Parathyroid adenoma (tissue), 2 donors: Measurements from ENCODE around the gene ADH1B.
"Not testable (repeated sequence)": the region's sequence is repeated elsewhere in the genome, so short reads cannot be mapped to it uniquely, and the experiment has no call there.

ENCODE experiments used
- H2AFZ ChIP-seq: fragments of 300-600 bp; sonication (generic); one replicate; pipeline ENCODE4 v1.7.0; 2017; ENCODE audit warnings: antibody characterized with exemption, mild to moderate bottlenecking
- H3K27ac ChIP-seq: fragments of 300-600 bp; sonication (generic); one replicate; pipeline ENCODE4 v1.7.0; 2017
- H3K27me3 ChIP-seq: fragments of 300-600 bp; sonication (generic); one replicate; pipeline ENCODE4 v1.7.0; 2017; ENCODE audit warnings: low read length; ENCODE audit not compliant: control insufficient read depth, insufficient read depth
- H3K36me3 ChIP-seq: fragments of 300-600 bp; sonication (generic); one replicate; pipeline ENCODE4 v1.7.0; 2017; ENCODE audit warnings: low read length; ENCODE audit not compliant: control insufficient read depth, insufficient read depth
- H3K4me1 ChIP-seq: fragments of 300-600 bp; sonication (generic); one replicate; pipeline ENCODE4 v1.7.0; 2017; ENCODE audit warnings: control low read depth
- H3K4me2 ChIP-seq: fragments of 300-600 bp; sonication (generic); one replicate; pipeline ENCODE4 v1.7.0; 2017; ENCODE audit warnings: low read length
- H3K4me3 ChIP-seq: fragments of 300-600 bp; sonication (generic); one replicate; pipeline ENCODE4 v1.7.0; 2017; ENCODE audit warnings: low read depth, low read length
- H3K79me2 ChIP-seq: fragments of 300-600 bp; sonication (generic); one replicate; pipeline ENCODE4 v1.7.0; 2017; ENCODE audit warnings: control low read depth
- H3K9ac ChIP-seq: fragments of 300-600 bp; sonication (generic); one replicate; pipeline ENCODE4 v1.7.0; 2017; ENCODE audit warnings: mild to moderate bottlenecking
- H3K9me3 ChIP-seq: fragments of 300-600 bp; sonication (generic); one replicate; pipeline ENCODE4 v1.7.0; 2017; ENCODE audit warnings: low read length; ENCODE audit not compliant: control insufficient read depth
- TF ChIP-seq, protein P1 (sequence below): fragments of 300-600 bp; sonication (generic); IDR thresholded peaks from one replicate; pipeline ENCODE4 v1.7.0; 2017; ENCODE audit warnings: antibody characterized with exemption, mild to moderate bottlenecking
- donor health status: primary hyperparathyroidism.

ADH1B gene

DNA sequence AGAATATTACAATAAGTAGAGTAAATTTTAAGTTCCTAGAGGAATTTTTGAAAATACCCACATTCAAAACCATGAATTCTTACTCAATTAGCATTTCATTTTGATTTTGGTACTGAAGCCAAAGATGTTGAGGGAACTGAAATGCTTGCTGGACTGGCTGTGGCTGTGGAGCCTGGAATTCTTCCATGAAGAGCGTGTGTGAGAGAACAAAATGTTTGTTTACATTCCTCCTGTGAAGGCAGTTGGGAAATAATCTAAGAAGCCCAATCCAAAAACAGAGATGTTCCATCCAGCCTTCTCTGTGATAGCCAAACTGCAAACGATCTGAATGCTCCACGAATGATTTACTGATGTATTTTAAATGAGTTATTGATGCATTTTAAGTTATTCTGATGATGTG, 3.8 kb upstream of the ADH1B start:
- TF ChIP-seq, protein P1, sequence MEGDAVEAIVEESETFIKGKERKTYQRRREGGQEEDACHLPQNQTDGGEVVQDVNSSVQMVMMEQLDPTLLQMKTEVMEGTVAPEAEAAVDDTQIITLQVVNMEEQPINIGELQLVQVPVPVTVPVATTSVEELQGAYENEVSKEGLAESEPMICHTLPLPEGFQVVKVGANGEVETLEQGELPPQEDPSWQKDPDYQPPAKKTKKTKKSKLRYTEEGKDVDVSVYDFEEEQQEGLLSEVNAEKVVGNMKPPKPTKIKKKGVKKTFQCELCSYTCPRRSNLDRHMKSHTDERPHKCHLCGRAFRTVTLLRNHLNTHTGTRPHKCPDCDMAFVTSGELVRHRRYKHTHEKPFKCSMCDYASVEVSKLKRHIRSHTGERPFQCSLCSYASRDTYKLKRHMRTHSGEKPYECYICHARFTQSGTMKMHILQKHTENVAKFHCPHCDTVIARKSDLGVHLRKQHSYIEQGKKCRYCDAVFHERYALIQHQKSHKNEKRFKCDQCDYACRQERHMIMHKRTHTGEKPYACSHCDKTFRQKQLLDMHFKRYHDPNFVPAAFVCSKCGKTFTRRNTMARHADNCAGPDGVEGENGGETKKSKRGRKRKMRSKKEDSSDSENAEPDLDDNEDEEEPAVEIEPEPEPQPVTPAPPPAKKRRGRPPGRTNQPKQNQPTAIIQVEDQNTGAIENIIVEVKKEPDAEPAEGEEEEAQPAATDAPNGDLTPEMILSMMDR = no peak
- no peaks in the 10 kb centered on the region for H3K9me3 ChIP-seq
- no peaks in the 10 kb centered on the region for H3K36me3 ChIP-seq
- no peaks in the 10 kb centered on the region for H3K79me2 ChIP-seq
- no peaks in the 10 kb centered on the region for H3K27me3 ChIP-seq
- H3K4me2 ChIP-seq = no peak overlapping the region
- H3K27ac ChIP-seq = no peak overlapping the region
- H3K4me1 ChIP-seq = no peaks in the 10 kb centered on the region
- H3K4me3 ChIP-seq = no peak overlapping the region
- no peak overlapping the region for H3K9ac ChIP-seq
- H2AFZ ChIP-seq = no peak overlapping the region

DNA sequence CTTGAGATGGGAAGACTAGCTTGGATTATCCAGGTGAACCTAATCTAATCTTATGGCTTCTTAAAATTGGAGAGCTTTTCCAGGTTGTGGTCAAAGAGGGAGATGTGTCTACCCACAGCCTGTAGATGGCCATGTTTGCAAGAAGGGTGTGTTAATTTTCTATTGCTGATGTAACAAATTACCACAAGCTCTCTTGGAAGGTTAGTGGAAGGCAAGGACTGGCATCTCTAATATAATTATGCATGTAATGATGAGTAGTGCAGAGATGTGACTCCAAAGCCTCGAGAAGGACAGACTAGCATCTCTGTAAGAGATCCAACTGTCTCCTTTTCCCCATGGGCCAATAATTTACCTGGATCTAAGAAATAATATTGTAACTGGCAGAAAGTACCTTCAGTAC, 3.2 kb upstream of the ADH1B start:
- H3K27ac ChIP-seq = no peak overlapping the region
- H3K4me2 ChIP-seq = no peak overlapping the region
- H3K27me3 ChIP-seq = no peaks in the 10 kb centered on the region
- H3K9me3 ChIP-seq = no peaks in the 10 kb centered on the region
- no peaks in the 10 kb centered on the region for H3K4me1 ChIP-seq
- no peaks in the 10 kb centered on the region for H3K36me3 ChIP-seq
- H3K9ac ChIP-seq = no peak overlapping the region
- no peaks in the 10 kb centered on the region for H3K79me2 ChIP-seq
- TF ChIP-seq, protein P1 = no peak
- no peak overlapping the region for H2AFZ ChIP-seq
- H3K4me3 ChIP-seq = no peak overlapping the region

- no peak overlapping the region for H3K27ac ChIP-seq
These were observed 2.6 kb upstream of the ADH1B start for GRCh38 chr4:99323756-99324155.

GRCh38 chr4:99317811-99318210, 3.4 kb downstream of the ADH1B start:
- not testable (repeated sequence) for H3K9me3 ChIP-seq, H3K4me1 ChIP-seq, H3K27ac ChIP-seq, H3K36me3 ChIP-seq, H3K4me3 ChIP-seq, H3K27me3 ChIP-seq, H3K79me2 ChIP-seq, H3K9ac ChIP-seq, H3K4me2 ChIP-seq, H2AFZ ChIP-seq

More at GRCh38 chr4:99323756-99324155, 2.6 kb upstream of the ADH1B start:
- TF ChIP-seq, protein P1 = no peak
- no peak overlapping the region for H2AFZ ChIP-seq
- H3K4me1 ChIP-seq = no peaks in the 10 kb centered on the region
- no peak overlapping the region for H3K4me3 ChIP-seq
- no peak overlapping the region for H3K4me2 ChIP-seq
- no peak overlapping the region for H3K9ac ChIP-seq
- no peaks in the 10 kb centered on the region for H3K9me3 ChIP-seq
- H3K36me3 ChIP-seq = no peaks in the 10 kb centered on the region
- H3K79me2 ChIP-seq = no peaks in the 10 kb centered on the region
- H3K27me3 ChIP-seq = no peaks in the 10 kb centered on the region

DNA sequence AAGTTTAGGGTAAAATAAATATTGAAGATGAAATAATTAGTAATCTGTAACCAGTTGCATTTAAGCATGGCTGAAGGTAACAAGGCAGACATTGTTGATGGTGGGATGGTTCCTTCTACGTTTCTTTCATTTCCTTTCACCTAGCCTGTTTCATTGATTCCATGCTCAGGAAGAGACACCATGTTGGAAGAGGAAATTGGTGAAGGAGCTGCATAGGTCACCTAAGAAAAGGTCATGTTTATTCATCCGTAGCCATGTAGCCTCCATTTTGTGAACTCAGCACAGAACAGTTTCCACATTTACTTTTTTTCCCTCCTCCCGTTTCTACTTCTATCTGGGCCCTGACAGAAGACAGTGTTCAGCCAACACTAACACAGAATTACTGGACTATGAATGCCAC, 3.8 kb downstream of the ADH1B start:
- H2AFZ ChIP-seq = no peak overlapping the region
- no peak overlapping the region for H3K27ac ChIP-seq
- no peaks in the 10 kb centered on the region for H3K27me3 ChIP-seq
- H3K4me1 ChIP-seq = no peaks in the 10 kb centered on the region
- no peaks in the 10 kb centered on the region for H3K79me2 ChIP-seq
- H3K9ac ChIP-seq = no peak overlapping the region
- H3K4me2 ChIP-seq = no peak overlapping the region
- TF ChIP-seq, protein P1 = no peak
- H3K4me3 ChIP-seq = no peak overlapping the region
- H3K9me3 ChIP-seq = no peaks in the 10 kb centered on the region
- H3K36me3 ChIP-seq = no peaks in the 10 kb centered on the region
